Thymus (tissue), 11 donors: Measurements from ENCODE around the gene PTMS. TPM values are rescaled to one million over a fixed set of nuclear protein-coding genes. Genes with fewer than 3 reads are reported as not detected.
A peak's percentile ranks its signal among the peaks of the same experiment; 100 is the strongest.

Experiments used
- DNase-seq, 9 donors: peaks; one replicate each; pipeline ENCODE4 v3.0.0-alpha.2; 2013; ENCODE audit warnings: low spot score in 9 of 9, low read depth in 6 of 9, missing footprints in 1 of 9
- H3K27ac ChIP-seq, 2 donors: one replicate each; pipeline ENCODE4 v1.5.1; 2013; ENCODE audit warnings: control low read depth in 1 of 2, low read depth in 1 of 2, low read length in 1 of 2, mild to moderate bottlenecking in 1 of 2, moderate library complexity in 1 of 2
- H3K27me3 ChIP-seq, 2 donors: one replicate each; pipeline ENCODE4 v1.5.1; 2013; ENCODE audit warnings: low read length in 1 of 2; ENCODE audit not compliant: control insufficient read depth in 2 of 2, insufficient read depth in 1 of 2
- H3K36me3 ChIP-seq, 2 donors: one replicate each; pipeline ENCODE4 v1.5.1; 2013; ENCODE audit warnings: low read length in 1 of 2, mild to moderate bottlenecking in 1 of 2, moderate library complexity in 1 of 2; ENCODE audit not compliant: control insufficient read depth in 2 of 2, insufficient read depth in 2 of 2
- H3K4me1 ChIP-seq, 2 donors: one replicate each; pipeline ENCODE4 v1.5.1; 2013; ENCODE audit warnings: low read length in 2 of 2; ENCODE audit not compliant: control insufficient read depth in 2 of 2, insufficient read depth in 2 of 2
- H3K4me3 ChIP-seq, 2 donors: one replicate each; pipeline ENCODE4 v1.5.1; 2013; ENCODE audit warnings: low read length in 2 of 2, control low read depth in 1 of 2, mild to moderate bottlenecking in 1 of 2
- H3K9me3 ChIP-seq, 2 donors: one replicate each; pipeline ENCODE4 v1.5.1; 2013; ENCODE audit warnings: low read length in 1 of 2, mild to moderate bottlenecking in 1 of 2; ENCODE audit not compliant: control insufficient read depth in 2 of 2, insufficient read depth in 1 of 2
- WGBS: extraction: QIAGEN DNeasy Blood & Tissue Kit; methylation state at CpG from one replicate; pipeline ENCODE4 v1.1.7; 2013; 5-methylcytosine and 5-hydroxymethylcytosine counted together
- polyA plus RNA-seq: library from polyadenylated mRNA; stranded (reverse); fragments of 200-250 nt; gene quantifications from one replicate; pipeline ENCODE4 v1.2.3, GENCODE V29; 2013
- total RNA-seq: library from RNA; stranded (reverse); fragments of 120-200 nt; gene quantifications from one replicate; pipeline ENCODE4 v1.2.4, GENCODE V29; 2013
- donor health status: healthy.

The PTMS gene
- total and polyA plus RNA-seq, 2 donors = 21.9 to 186 TPM

DNA sequence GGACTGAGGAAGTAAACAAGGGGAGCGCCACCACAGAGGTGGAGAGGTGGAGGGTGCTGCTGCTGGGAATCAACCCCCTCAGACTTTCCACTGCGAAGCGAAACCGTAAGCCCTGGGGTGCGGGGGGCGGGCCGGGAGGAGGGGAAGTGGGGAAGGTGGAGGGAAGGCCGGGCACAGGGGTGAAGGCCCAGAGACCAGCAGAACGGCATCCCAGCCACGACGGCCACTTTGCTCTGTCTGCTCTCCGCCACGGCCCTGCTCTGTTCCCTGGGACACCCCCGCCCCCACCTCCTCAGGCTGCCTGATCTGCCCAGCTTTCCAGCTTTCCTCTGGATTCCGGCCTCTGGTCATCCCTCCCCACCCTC is 6.2 kb downstream of the PTMS start, which contains the start of gene LAG3:
LAG3 (plus strand) TSS at position 190 of the 365 bp plus-strand sequence. CDS start 333 bp downstream, outside the sequence.
- 22% methylated on average over 15 of the region's 15 CpGs for WGBS
- Histone ChIP-seq H3K9me3 (peaks cover 0 to 3% of the 10 kb centered on the region in 2 donors), H3K27me3 (peaks cover 20 to 99% of the 10 kb centered on the region in 2 donors), H3K4me3 (peak within 1 kb of the TSS in 1 of 2 donors; percentile 1), H3K27ac (no peak within 1 kb of the TSS), H3K36me3 (no peaks in the 10 kb centered on the region), H3K4me1 (peaks cover 30 to 78% of the 10 kb centered on the region in 2 donors)
- DNase-seq = no peak

DNA sequence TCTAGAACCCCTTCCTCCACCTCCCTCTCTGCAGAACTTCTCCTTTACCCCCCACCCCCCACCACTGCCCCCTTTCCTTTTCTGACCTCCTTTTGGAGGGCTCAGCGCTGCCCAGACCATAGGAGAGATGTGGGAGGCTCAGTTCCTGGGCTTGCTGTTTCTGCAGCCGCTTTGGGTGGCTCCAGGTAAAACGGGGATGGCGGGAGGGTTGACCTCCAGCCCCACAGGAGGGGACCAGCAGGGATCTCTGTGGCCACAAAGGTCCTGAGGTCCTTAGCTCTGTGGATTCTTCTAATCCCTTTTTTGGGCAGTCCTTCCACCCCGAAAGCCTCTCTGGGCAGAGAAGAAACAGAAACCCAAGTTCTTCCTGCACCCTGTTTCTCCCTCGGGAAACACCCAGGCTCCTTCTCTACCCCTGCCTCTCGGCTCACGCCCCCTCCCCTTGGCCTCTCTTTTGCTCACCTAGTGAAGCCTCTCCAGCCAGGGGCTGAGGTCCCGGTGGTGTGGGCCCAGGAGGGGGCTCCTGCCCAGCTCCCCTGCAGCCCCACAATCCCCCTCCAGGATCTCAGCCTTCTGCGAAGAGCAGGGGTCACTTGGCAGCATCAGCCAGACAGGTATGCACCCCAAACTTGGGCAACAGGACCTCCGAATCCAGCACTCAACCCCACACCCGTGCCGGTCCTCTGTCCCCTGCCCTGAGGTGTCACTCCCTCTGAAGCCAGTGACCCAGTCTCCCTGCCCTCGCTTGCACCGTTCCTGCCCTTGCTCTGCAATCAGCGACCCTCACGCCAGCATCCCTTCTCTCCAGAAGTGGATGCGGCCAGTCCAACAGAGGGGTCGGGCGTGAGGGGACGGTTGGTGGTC is 6.8 kb downstream of the PTMS start:
- no peaks in the 10 kb centered on the region for H3K36me3 ChIP-seq
- no peak for DNase-seq
- 84% methylated on average over 21 of the region's 21 CpGs for whole genome bisulfite sequencing
- H3K9me3 ChIP-seq = peaks cover 0 to 2% of the 10 kb centered on the region in 2 donors
- no peak overlapping the region for H3K27ac ChIP-seq
- peaks cover 17 to 99% of the 10 kb centered on the region in 2 donors for H3K27me3 ChIP-seq
- peaks cover 30 to 79% of the 10 kb centered on the region in 2 donors for H3K4me1 ChIP-seq
- no peak overlapping the region for H3K4me3 ChIP-seq

GRCh38 chr12:6773590-6774351 is 7.6 kb downstream of the PTMS start:
- Histone ChIP-seq H3K9me3 (no peaks in the 10 kb centered on the region), H3K4me1 (peaks cover 36 to 79% of the 10 kb centered on the region in 2 donors), H3K27me3 (peaks cover 17 to 94% of the 10 kb centered on the region in 2 donors), H3K4me3 (peak overlapping the region in 1 of 2 donors; percentile 16), H3K27ac (no peak overlapping the region), H3K36me3 (no peaks in the 10 kb centered on the region)
- DNase-seq = no peak
- WGBS = 21% methylated on average over 60 of the region's 60 CpGs

DNA sequence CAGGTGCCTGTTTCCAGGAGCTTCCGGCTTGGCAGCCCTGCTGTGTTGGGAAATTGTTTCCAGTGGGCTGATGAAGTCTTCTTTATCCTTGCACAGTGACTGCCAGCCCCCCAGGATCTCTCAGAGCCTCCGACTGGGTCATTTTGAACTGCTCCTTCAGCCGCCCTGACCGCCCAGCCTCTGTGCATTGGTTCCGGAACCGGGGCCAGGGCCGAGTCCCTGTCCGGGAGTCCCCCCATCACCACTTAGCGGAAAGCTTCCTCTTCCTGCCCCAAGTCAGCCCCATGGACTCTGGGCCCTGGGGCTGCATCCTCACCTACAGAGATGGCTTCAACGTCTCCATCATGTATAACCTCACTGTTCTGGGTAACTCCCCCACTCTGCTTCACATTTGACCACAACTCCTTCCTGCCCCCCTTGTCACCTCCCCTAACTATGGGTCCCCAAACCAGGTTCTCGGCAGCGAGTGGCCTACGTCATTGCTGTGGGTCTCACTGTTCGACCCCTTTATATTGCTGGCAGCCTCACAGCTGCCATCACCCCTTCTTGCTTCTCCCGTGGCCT is 8.4 kb downstream of the PTMS start:
- Histone ChIP-seq H3K4me3 (no peak overlapping the region), H3K27ac (no peak overlapping the region)
- WGBS = 69% methylated on average over 15 of the region's 15 CpGs

DNA sequence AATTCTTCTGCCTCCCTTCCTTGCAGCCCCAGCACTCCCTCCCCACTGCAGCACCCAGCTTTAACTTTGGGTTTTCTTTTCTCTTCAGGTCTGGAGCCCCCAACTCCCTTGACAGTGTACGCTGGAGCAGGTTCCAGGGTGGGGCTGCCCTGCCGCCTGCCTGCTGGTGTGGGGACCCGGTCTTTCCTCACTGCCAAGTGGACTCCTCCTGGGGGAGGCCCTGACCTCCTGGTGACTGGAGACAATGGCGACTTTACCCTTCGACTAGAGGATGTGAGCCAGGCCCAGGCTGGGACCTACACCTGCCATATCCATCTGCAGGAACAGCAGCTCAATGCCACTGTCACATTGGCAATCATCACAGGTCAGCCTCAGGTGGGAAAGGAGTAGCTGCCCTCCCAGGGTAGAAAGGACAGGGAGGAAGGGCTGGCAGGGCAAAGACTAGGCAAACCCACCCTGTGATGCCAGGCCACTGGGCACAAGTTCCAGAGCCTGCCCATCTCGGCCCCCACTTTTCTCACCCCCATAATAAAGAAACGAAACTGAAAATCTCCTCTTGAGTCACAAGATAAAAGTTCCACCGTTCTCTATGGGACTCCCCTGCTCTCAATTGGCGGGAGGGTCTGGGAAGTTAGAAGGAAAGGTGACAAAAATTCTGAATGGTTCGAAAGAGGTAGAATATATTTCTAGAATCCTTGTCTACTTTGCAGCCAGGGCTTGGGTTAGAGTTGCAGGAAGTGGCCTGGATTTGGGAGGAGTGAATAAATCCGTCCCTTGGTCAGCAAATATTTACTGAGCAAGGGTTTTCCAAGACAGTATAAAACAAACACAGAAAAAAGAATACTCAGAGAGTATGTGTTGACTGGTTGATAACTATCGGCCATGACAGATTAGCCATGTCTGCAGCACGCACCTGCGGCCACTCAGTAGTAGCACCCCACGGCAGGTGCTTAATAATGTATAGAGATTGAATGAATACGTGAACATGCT is 9.3 kb downstream of the PTMS start:
- no peak overlapping the region for H3K4me3 ChIP-seq
- no peaks in the 10 kb centered on the region for H3K36me3 ChIP-seq
- H3K9me3 ChIP-seq = no peaks in the 10 kb centered on the region
- no peak overlapping the region for H3K27ac ChIP-seq
- no peak for DNase-seq
- H3K4me1 ChIP-seq = peaks cover 52 to 88% of the 10 kb centered on the region in 2 donors
- H3K27me3 ChIP-seq = peaks cover 17 to 77% of the 10 kb centered on the region in 2 donors
- WGBS = 96% methylated on average over 16 of the region's 16 CpGs

More for the DNA sequence above, 8.4 kb downstream of the PTMS start:
- peaks cover 43 to 82% of the 10 kb centered on the region in 2 donors for H3K4me1 ChIP-seq
- peaks cover 17 to 86% of the 10 kb centered on the region in 2 donors for H3K27me3 ChIP-seq
- H3K36me3 ChIP-seq = no peaks in the 10 kb centered on the region
- H3K9me3 ChIP-seq = no peaks in the 10 kb centered on the region
- DNase-seq = peak in 1 of 9 donors; percentile 45

DNA sequence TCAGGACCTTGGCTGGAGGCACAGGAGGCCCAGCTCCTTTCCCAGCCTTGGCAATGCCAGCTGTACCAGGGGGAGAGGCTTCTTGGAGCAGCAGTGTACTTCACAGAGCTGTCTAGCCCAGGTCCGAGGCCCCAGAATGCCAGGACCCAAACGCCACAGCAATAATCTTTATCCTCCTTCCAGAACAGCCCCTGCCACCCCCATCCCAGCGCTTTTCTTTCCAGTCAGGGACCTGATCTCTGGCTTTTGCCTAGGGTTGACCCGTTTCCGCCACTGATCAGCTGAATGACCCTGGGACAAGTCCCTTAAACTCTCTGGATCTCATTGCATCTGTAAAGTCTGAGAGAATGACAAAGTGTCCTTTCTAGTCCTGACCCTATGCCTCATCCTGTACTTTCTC is 11.2 kb downstream of the PTMS start:
- Histone ChIP-seq H3K27me3 (peaks cover 17 to 57% of the 10 kb centered on the region in 2 donors), H3K4me3 (no peak overlapping the region), H3K27ac (no peak overlapping the region), H3K36me3 (no peaks in the 10 kb centered on the region), H3K9me3 (no peaks in the 10 kb centered on the region), H3K4me1 (peaks cover 55 to 89% of the 10 kb centered on the region in 2 donors)
- 98% methylated on average over 5 of the region's 5 CpGs for WGBS
- no peak for DNase-seq

DNA sequence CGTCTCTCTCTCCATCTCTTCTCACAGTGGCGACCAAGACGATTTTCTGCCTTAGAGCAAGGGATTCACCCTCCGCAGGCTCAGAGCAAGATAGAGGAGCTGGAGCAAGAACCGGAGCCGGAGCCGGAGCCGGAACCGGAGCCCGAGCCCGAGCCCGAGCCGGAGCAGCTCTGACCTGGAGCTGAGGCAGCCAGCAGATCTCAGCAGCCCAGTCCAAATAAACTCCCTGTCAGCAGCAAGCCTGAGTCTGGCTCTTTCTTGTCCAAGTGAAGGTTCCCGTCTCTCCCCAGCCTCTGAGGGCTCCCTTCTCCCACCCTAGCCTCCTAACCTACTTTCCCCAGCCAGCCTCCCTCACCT is 12.0 kb downstream of the PTMS start:
- peak overlapping the region; percentile 35 to 47 for H3K4me3 ChIP-seq
- H3K9me3 ChIP-seq = no peaks in the 10 kb centered on the region
- peaks cover 59 to 89% of the 10 kb centered on the region in 2 donors for H3K4me1 ChIP-seq
- WGBS = 64% methylated on average over 14 of the region's 14 CpGs
- H3K27ac ChIP-seq = peak overlapping the region in 1 of 2 donors; percentile 98
- DNase-seq = peak in 1 of 9 donors; percentile 42
- peaks cover 12 to 49% of the 10 kb centered on the region in 2 donors for H3K27me3 ChIP-seq
- H3K36me3 ChIP-seq = no peaks in the 10 kb centered on the region
